Hepatocyte (in vitro differentiated cells): ENCODE data around the gene SLC30A4.

Source experiments
- EZH2 ChIP-seq: fragments of 200-600 bp; sonication (generic); IDR thresholded peaks from 2 replicates; pipeline ENCODE4 v1.6.1; 2016; ENCODE audit warnings: antibody characterized with exemption, mild to moderate bottlenecking, borderline replicate concordance
- TF ChIP-seq, protein P1 (sequence below): fragments of 200-600 bp; sonication (generic); IDR thresholded peaks from 2 replicates; pipeline ENCODE4 v1.5.1; 2016; ENCODE audit warnings: antibody characterized with exemption, mild to moderate bottlenecking; ENCODE audit not compliant: poor library complexity

DNA sequence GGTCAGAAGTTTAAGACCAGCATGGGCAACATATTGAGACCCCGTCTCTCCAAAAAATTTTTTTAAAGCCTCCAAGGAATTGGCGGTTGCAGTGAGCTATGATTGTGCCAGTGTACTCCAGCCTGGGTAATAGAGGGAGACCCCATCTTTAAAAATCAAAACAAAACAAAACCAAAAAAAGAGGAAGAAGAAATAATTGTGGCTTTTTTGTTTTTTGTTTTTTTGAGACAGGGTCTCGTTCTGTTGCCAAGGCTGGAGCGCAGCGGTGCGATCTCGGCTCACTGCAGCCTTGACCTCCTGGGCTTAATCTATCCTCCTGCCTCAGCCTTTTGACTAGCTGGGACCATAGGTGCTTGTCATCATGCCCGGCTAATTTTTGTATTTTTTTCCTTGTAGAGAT, 4.5 kb upstream of the SLC30A4 start:
- TF ChIP-seq, protein P1, sequence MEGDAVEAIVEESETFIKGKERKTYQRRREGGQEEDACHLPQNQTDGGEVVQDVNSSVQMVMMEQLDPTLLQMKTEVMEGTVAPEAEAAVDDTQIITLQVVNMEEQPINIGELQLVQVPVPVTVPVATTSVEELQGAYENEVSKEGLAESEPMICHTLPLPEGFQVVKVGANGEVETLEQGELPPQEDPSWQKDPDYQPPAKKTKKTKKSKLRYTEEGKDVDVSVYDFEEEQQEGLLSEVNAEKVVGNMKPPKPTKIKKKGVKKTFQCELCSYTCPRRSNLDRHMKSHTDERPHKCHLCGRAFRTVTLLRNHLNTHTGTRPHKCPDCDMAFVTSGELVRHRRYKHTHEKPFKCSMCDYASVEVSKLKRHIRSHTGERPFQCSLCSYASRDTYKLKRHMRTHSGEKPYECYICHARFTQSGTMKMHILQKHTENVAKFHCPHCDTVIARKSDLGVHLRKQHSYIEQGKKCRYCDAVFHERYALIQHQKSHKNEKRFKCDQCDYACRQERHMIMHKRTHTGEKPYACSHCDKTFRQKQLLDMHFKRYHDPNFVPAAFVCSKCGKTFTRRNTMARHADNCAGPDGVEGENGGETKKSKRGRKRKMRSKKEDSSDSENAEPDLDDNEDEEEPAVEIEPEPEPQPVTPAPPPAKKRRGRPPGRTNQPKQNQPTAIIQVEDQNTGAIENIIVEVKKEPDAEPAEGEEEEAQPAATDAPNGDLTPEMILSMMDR: no peak
- TF ChIP-seq EZH2: no peak
